ENCODE data around the gene CCDC33. TPM values are rescaled to one million over a fixed set of nuclear protein-coding genes. Genes with fewer than 3 reads are reported as not detected.
A peak's percentile ranks its signal among the peaks of the same experiment; 100 is the strongest.

The CCDC33 gene
- total and polyA plus RNA-seq, 10 of the 15 experiments (the other 5 are each of a cell fraction or from before 2014, with no cell fraction given): 0.57 to 5.8 (median 4.3) TPM

DNA sequence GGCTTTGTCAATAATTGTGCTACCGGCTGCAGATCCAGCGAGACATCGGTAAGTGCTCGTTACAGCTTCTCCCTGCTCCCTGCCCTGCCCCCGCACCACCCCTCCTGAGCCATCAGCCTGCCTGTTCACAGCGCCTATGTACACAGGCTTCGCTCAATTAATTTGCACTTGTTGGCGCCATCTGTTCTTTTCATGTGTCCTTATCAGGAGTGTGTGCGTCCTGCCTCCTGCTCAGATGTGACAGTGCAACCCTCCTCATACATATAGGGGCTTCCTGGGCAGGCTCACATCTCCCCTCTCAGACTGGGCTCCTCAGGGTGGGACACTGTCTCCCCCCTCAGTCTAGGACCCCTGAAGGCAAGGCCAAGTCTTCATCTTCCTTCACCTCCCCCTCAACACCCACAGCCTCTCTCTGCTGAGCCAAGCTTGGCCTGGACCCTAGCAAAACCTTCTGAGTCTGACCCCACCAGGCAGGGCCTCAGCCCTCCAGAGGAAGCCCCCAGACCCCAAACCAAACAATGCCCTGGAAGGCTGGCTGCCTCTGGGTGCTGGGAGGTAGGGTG is 76.4 kb downstream of the CCDC33 start:
- ChIA-PET SMC1A (ENCODE audit: uncharacterized antibody, unreplicated experiment) (interaction anchor here (1.9 kb wide), 1 partner anchor 9 kb away, joined by 23 read pairs; no protein-coding TSS in a partner anchor), CTCF (interaction anchor here (1.1 to 6.6 kb wide), 3 partner anchors 9 to 264 kb away, joined by 3 to 147 read pairs (median 4); no protein-coding TSS in a partner anchor), POLR2A (no interaction called here), RAD21 (ENCODE audit: unreplicated experiment) (interaction anchor here (1.2 to 1.6 kb wide), 3 partner anchors 8 to 10 kb away, joined by 4 to 12 read pairs (median 9); no protein-coding TSS in a partner anchor)
- ATAC-seq (no peak), FAIRE-seq (no peak), DNase-seq (ENCODE audit: low read depth, low spot score) (no peak)
- in situ Hi-C loops (cut with MboI): no loop called here
- no peak overlapping the region for H3K4me3 ChIP-seq
- no peak overlapping the region for H3K9ac ChIP-seq (ENCODE audit: control insufficient read depth, insufficient read depth, low read length)
- no TSS peak for BruUV-seq (replicated peaks)
- H4K20me1 ChIP-seq (ENCODE audit: control insufficient read depth, insufficient read depth): no peaks in the 10 kb centered on the region
- 71% methylated on average over 9 of the region's 9 CpGs for WGBS (ENCODE audit: insufficient coverage, insufficient replicate concordance, low lambda C conversion rate, missing lambda C conversion rate)
- intact Hi-C loops (cut with micrococcal nuclease; ENCODE audit: unreplicated experiment): no loop called here
- H3K36me3 ChIP-seq (ENCODE audit: control insufficient read depth in 2 of 2, insufficient read depth in 2 of 2, low read length in 1 of 2): no peaks in the 10 kb centered on the region
- H3K4me2 ChIP-seq (ENCODE audit: control insufficient read depth, insufficient read depth): no peak overlapping the region
- H3K9me3 ChIP-seq (replicated peaks; ENCODE audit: control insufficient read depth, insufficient read depth, low read length): no peaks in the 10 kb centered on the region
- H3K4me1 ChIP-seq (ENCODE audit: control insufficient read depth, insufficient read depth, low read length): peaks cover 24% of the 10 kb centered on the region
- no peak overlapping the region for H2AFZ ChIP-seq (ENCODE audit: control insufficient read depth, low read depth, low read length)
- H3K27me3 ChIP-seq (replicated peaks in 1 of 2; ENCODE audit: control insufficient read depth in 2 of 2, insufficient read depth in 2 of 2, low read length in 1 of 2): no peaks in the 10 kb centered on the region; a peak in 1 of 4 replicates
- TF ChIP-seq ASH2L (IDR thresholded peaks at IDR 0.05; ENCODE audit: borderline replicate concordance, low read depth): no peak
- H3K27ac ChIP-seq (ENCODE audit: control insufficient read depth, insufficient read depth): no peak overlapping the region
- H3K79me2 ChIP-seq (ENCODE audit: control insufficient read depth, insufficient read depth, low read length): no peaks in the 10 kb centered on the region

DNA sequence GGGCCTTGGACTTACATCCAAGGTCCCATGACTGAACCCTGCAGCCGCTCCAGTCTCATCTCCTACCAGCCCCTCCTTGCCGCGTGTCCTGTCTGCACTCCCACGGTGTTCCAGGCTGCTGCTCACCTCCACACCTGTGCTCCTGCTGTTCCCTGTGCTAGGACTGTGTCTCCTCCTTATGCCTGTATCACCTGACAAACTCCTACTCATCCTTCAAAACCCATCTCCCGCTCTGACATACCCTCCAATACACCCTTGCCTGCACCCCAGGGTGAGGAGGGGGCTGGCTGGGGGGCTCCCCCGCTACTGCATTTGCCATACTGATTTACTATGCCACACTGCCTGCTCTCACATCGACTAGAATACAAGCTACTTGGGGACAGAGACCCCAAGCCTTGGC is 77.8 kb downstream of the CCDC33 start:
- Histone ChIP-seq H3K27me3 (replicated peaks in 1 of 2; ENCODE audit: control insufficient read depth in 2 of 2, insufficient read depth in 2 of 2, low read length in 1 of 2) (no peaks in the 10 kb centered on the region), H3K9me3 (replicated peaks; ENCODE audit: control insufficient read depth, insufficient read depth, low read length) (no peaks in the 10 kb centered on the region), H3K36me3 (ENCODE audit: control insufficient read depth in 2 of 2, insufficient read depth in 2 of 2, low read length in 1 of 2) (no peaks in the 10 kb centered on the region), H3K4me2 (ENCODE audit: control insufficient read depth, insufficient read depth) (no peak overlapping the region), H3K4me1 (ENCODE audit: control insufficient read depth, insufficient read depth, low read length) (peaks cover 38% of the 10 kb centered on the region), H3K27ac (ENCODE audit: control insufficient read depth, insufficient read depth) (no peak overlapping the region), H3K9ac (ENCODE audit: control insufficient read depth, insufficient read depth, low read length) (no peak overlapping the region), H4K20me1 (ENCODE audit: control insufficient read depth, insufficient read depth) (no peaks in the 10 kb centered on the region), H3K79me2 (ENCODE audit: control insufficient read depth, insufficient read depth, low read length) (no peaks in the 10 kb centered on the region), H3K4me3 (no peak overlapping the region), H2AFZ (ENCODE audit: control insufficient read depth, low read depth, low read length) (no peak overlapping the region)
- ChIA-PET SMC1A (ENCODE audit: uncharacterized antibody, unreplicated experiment) (interaction anchor here (0.7 kb wide), 1 partner anchor 1402 kb away, joined by 3 read pairs; no protein-coding TSS in a partner anchor), CTCF (interaction anchor here (1.2 kb wide), 1 partner anchor 8 kb away, joined by 3 read pairs; no protein-coding TSS in a partner anchor), POLR2A (interaction anchor here (0.6 kb wide), 1 partner anchor 178 kb away, joined by 5 read pairs; no protein-coding TSS in a partner anchor), RAD21 (ENCODE audit: unreplicated experiment) (no interaction called here)
- intact Hi-C loops (cut with micrococcal nuclease; ENCODE audit: unreplicated experiment) (no loop called here), in situ Hi-C loops (cut with MboI) (no loop called here)
- no peak for ATAC-seq
- FAIRE-seq: peak; percentile 23
- no TSS peak for BruUV-seq (replicated peaks)
- 70% methylated on average over 7 of the region's 7 CpGs for WGBS (ENCODE audit: insufficient coverage, insufficient replicate concordance, low lambda C conversion rate, missing lambda C conversion rate)
- no peak for DNase-seq (ENCODE audit: low read depth, low spot score)
- TF ChIP-seq CBFB (IDR thresholded peaks at IDR 0.05; ENCODE audit: low read depth) (no peak), IRF4 (IDR thresholded peaks at IDR 0.05; ENCODE audit: low read depth, low read length) (no peak), NFIC (IDR thresholded peaks at IDR 0.05; ENCODE audit: low read depth, low read length) (no peak), MYC (IDR thresholded peaks at IDR 0.05; ENCODE audit: insufficient read depth, insufficient read length, insufficient replicate concordance, low read length, severe bottlenecking) (no peak), RFX5 (IDR thresholded peaks at IDR 0.05; ENCODE audit: low read depth, low read length) (no peak), FOXM1 (IDR thresholded peaks at IDR 0.05; ENCODE audit: low read depth, low read length) (no peak), RCOR1 (conservative IDR thresholded peaks at IDR 0.05; ENCODE audit: low read depth, low read length) (no peak), RB1 (IDR thresholded peaks at IDR 0.05; ENCODE audit: borderline replicate concordance) (no peak), SRF (IDR thresholded peaks at IDR 0.05; ENCODE audit: low read depth in 2 of 2, low read length in 2 of 2) (no peak), NRF1 (conservative IDR thresholded peaks at IDR 0.05; ENCODE audit: low read depth, low read length) (no peak), BMI1 (IDR thresholded peaks at IDR 0.05; ENCODE audit: borderline replicate concordance) (no peak), YBX1 (IDR thresholded peaks at IDR 0.05) (no peak)
- TF ChIP-seq, protein P1, sequence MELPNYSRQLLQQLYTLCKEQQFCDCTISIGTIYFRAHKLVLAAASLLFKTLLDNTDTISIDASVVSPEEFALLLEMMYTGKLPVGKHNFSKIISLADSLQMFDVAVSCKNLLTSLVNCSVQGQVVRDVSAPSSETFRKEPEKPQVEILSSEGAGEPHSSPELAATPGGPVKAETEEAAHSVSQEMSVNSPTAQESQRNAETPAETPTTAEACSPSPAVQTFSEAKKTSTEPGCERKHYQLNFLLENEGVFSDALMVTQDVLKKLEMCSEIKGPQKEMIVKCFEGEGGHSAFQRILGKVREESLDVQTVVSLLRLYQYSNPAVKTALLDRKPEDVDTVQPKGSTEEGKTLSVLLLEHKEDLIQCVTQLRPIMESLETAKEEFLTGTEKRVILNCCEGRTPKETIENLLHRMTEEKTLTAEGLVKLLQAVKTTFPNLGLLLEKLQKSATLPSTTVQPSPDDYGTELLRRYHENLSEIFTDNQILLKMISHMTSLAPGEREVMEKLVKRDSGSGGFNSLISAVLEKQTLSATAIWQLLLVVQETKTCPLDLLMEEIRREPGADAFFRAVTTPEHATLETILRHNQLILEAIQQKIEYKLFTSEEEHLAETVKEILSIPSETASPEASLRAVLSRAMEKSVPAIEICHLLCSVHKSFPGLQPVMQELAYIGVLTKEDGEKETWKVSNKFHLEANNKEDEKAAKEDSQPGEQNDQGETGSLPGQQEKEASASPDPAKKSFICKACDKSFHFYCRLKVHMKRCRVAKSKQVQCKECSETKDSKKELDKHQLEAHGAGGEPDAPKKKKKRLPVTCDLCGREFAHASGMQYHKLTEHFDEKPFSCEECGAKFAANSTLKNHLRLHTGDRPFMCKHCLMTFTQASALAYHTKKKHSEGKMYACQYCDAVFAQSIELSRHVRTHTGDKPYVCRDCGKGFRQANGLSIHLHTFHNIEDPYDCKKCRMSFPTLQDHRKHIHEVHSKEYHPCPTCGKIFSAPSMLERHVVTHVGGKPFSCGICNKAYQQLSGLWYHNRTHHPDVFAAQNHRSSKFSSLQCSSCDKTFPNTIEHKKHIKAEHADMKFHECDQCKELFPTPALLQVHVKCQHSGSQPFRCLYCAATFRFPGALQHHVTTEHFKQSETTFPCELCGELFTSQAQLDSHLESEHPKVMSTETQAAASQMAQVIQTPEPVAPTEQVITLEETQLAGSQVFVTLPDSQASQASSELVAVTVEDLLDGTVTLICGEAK (IDR thresholded peaks at IDR 0.05; ENCODE audit: borderline replicate concordance): no peak

Data from GM12878 (cell line).